Vagina (tissue), 2 donors: Measurements from ENCODE around the gene CATSPERD.

ENCODE experiments used
- POLR2A ChIP-seq, 2 donors: fragments of 450-650 bp; IDR thresholded peaks; one replicate each; pipeline ENCODE4 v1.6.1; 2017; ENCODE audit warnings: antibody characterized with exemption in 2 of 2, mild to moderate bottlenecking in 2 of 2, moderate library complexity in 2 of 2
- TF ChIP-seq, protein P1 (sequence below), 3 experiments: fragments of 450-650 bp in 2 of 3; fragments of 200-600 bp in 1 of 3; sonication (generic) in 1 of 3; IDR thresholded peaks; one replicate each; pipeline ENCODE4 v1.5.1; 2017 to 2019; ENCODE audit warnings: antibody characterized with exemption in 3 of 3, mild to moderate bottlenecking in 2 of 3, moderate library complexity in 2 of 3

DNA sequence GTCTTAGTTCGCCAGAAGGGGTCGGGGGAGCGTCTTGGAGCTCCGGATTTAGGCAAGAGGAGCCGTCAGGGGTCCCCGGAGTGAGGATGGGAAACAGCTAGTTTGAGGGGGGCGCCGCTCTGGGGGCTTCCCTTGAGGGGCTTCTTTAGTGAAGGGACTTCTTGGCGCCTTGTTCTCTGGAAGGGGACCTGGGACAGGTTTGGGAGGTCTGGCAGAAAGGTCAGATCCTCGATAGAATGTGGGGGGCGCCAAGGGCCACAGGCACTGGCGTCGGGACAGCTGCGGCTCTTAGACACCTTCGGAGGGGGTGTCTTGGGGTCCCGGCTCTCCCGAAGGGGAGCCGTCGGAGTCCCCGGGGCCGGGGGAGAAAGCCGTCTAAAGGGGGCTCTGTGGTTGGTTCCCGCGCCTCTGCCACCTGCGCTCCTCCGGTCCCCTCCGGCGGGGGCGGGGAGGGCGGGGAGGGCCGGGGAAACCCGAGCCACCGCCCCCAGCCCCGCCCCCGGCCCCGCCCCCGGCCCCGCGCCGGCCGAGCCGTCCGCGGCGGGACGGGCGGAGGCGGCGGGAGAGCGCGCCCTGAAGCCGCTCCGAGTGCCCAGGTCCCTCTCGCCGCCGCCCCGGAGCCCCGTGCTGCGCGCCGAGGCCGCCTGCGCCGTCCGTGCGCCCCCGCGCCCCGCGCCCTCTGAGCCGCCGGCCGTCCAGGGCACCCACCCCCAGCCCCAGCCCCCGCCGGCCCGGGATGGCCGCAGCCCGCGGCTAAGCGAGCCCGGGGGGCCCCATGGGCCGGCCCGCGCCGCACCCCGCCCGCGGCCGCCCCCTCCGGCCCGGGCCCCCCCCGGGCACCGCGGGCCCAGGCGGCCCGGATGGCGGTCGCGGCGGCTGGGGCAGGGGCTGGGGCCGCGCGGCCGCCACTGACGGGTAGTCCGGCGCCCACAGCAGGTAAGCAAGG lies 84.4 kb downstream of the CATSPERD start, which contains the start of gene NRTN:
- TF ChIP-seq, protein P1, sequence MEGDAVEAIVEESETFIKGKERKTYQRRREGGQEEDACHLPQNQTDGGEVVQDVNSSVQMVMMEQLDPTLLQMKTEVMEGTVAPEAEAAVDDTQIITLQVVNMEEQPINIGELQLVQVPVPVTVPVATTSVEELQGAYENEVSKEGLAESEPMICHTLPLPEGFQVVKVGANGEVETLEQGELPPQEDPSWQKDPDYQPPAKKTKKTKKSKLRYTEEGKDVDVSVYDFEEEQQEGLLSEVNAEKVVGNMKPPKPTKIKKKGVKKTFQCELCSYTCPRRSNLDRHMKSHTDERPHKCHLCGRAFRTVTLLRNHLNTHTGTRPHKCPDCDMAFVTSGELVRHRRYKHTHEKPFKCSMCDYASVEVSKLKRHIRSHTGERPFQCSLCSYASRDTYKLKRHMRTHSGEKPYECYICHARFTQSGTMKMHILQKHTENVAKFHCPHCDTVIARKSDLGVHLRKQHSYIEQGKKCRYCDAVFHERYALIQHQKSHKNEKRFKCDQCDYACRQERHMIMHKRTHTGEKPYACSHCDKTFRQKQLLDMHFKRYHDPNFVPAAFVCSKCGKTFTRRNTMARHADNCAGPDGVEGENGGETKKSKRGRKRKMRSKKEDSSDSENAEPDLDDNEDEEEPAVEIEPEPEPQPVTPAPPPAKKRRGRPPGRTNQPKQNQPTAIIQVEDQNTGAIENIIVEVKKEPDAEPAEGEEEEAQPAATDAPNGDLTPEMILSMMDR (IDR thresholded peaks at IDR 0.05): no peak
- no peak for TF ChIP-seq POLR2A (IDR thresholded peaks at IDR 0.05)
